Stimulated activated CD8-positive, alpha-beta memory T cell treated with anti-CD3 and anti-CD28 coated beads, Interleukin-15, amount 100 ng/mL, for 4 hours (primary cell): ENCODE data around the gene TDP1.
A peak's percentile ranks its signal among the peaks of the same experiment; 100 is the strongest.
"Not testable (repeated sequence)": the region's sequence is repeated elsewhere in the genome, so short reads cannot be mapped to it uniquely, and the experiment has no call there.

Experiments
- DNase-seq, 2 donors: peaks; one replicate each; pipeline ENCODE4 v3.0.0-alpha.2; 2020; ENCODE audit warnings: low read depth in 2 of 2

Gene TDP1

GRCh38 chr14:90049390-90049789 lies 93.7 kb downstream of the TDP1 start:
- DNase-seq, result no peak

- no peak for DNase-seq
Observed at GRCh38 chr14:90050271-90050670, 94.5 kb downstream of the TDP1 start.

- no peak for DNase-seq
Observed at GRCh38 chr14:90053044-90053443, 97.3 kb downstream of the TDP1 start.

GRCh38 chr14:90054803-90055202 lies 99.1 kb downstream of the TDP1 start:
- no peak for DNase-seq

- DNase-seq, result no peak
Observed at GRCh38 chr14:90056826-90057225, 101.1 kb downstream of the TDP1 start.

GRCh38 chr14:90058876-90059458 lies 103.2 kb downstream of the TDP1 start:
- no peak for DNase-seq

- peak; percentile 5 to 13 for DNase-seq
Observed at GRCh38 chr14:90060312-90060964, 104.7 kb downstream of the TDP1 start.

- DNase-seq, result no peak
Observed at GRCh38 chr14:90060965-90061684, 105.4 kb downstream of the TDP1 start.

- no peak for DNase-seq
Observed at GRCh38 chr14:90061685-90062126, 106.0 kb downstream of the TDP1 start, which contains the start of gene KCNK13. KCNK13 (plus strand) TSS chr14:90061994; CDS start chr14:90062206, 212 bp downstream.

GRCh38 chr14:90062127-90062794 lies 106.5 kb downstream of the TDP1 start:
- no peak for DNase-seq

- no peak for DNase-seq
Observed at GRCh38 chr14:90062822-90063539, 107.3 kb downstream of the TDP1 start.

GRCh38 chr14:90072350-90072749 lies 116.6 kb downstream of the TDP1 start:
- no peak for DNase-seq

GRCh38 chr14:90079576-90079975 lies 123.8 kb downstream of the TDP1 start:
- no peak for DNase-seq

- no peak for DNase-seq
Observed at GRCh38 chr14:90087433-90087832, 131.7 kb downstream of the TDP1 start.

- DNase-seq, result no peak
Observed at GRCh38 chr14:90088176-90088575, 132.4 kb downstream of the TDP1 start.

- DNase-seq, result not testable (repeated sequence)
Observed at GRCh38 chr14:90089486-90089885, 133.8 kb downstream of the TDP1 start.

- no peak for DNase-seq
Observed at GRCh38 chr14:90091393-90091792, 135.7 kb downstream of the TDP1 start.

- DNase-seq, result no peak
Observed at GRCh38 chr14:90093942-90094595, 138.3 kb downstream of the TDP1 start.
